Duodenal mucosa (tissue), 2 donors: ENCODE results near the gene TLL1.

Experiments
- H3K27ac ChIP-seq: one replicate; pipeline ENCODE4 v1.7.0; 2013; ENCODE audit warnings: low read depth, low read length
- H3K27me3 ChIP-seq, 2 donors: one replicate each; pipeline ENCODE4 v1.7.0; 2013; ENCODE audit warnings: low read length in 2 of 2, control low read depth in 1 of 2; ENCODE audit not compliant: insufficient read depth in 2 of 2, control insufficient read depth in 1 of 2
- H3K36me3 ChIP-seq, 2 donors: one replicate each; pipeline ENCODE4 v1.7.0; 2013; ENCODE audit warnings: low read length in 2 of 2, control low read depth in 1 of 2; ENCODE audit not compliant: insufficient read depth in 2 of 2, control insufficient read depth in 1 of 2
- H3K4me1 ChIP-seq, 2 donors: one replicate each; pipeline ENCODE4 v1.7.0; 2013; ENCODE audit warnings: low read length in 2 of 2, control low read depth in 1 of 2; ENCODE audit not compliant: insufficient read depth in 2 of 2, control insufficient read depth in 1 of 2
- H3K4me3 ChIP-seq, 2 donors: one replicate each; pipeline ENCODE4 v1.7.0; 2013; ENCODE audit warnings: low read length in 2 of 2, low read depth in 1 of 2
- H3K9ac ChIP-seq, 2 donors: one replicate each; pipeline ENCODE4 v1.7.0; 2013; ENCODE audit warnings: low read length in 2 of 2, low read depth in 1 of 2
- H3K9me3 ChIP-seq, 2 donors: one replicate each; pipeline ENCODE4 v1.7.0; 2013; ENCODE audit warnings: low read length in 2 of 2, control low read depth in 1 of 2; ENCODE audit not compliant: control insufficient read depth in 1 of 2

The TLL1 gene

GRCh38 chr4:166003811-166004210 lies 130.8 kb downstream of the TLL1 start:
- H3K9me3 ChIP-seq, result no peaks in the 10 kb centered on the region
- H3K4me1 ChIP-seq, result no peaks in the 10 kb centered on the region
- no peaks in the 10 kb centered on the region for H3K27me3 ChIP-seq
- H3K4me3 ChIP-seq, result no peak overlapping the region
- H3K27ac ChIP-seq, result no peak overlapping the region
- H3K36me3 ChIP-seq, result no peaks in the 10 kb centered on the region
- H3K9ac ChIP-seq, result no peak overlapping the region

DNA sequence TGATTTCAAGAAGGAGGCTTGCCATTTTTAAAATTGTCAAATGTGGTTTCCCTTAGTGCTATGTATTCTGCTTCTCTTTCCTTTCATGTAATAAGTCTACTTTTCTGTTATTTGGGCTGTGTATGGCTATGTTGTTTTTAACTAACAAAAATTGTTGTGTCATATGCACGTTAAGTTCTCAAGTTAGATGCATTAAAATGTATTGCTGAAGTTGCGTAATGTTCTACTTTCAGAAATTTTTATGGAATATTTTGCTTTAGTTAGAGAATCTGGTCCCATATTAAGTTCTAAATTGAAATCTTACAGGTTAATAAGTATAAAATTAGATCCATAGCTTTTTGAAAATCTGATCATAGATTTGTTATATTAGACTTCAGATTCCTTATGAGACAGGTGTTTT lies 133.2 kb downstream of the TLL1 start:
- no peak overlapping the region for H3K4me3 ChIP-seq
- H3K27ac ChIP-seq, result no peak overlapping the region
- no peaks in the 10 kb centered on the region for H3K4me1 ChIP-seq
- H3K27me3 ChIP-seq, result no peaks in the 10 kb centered on the region
- no peak overlapping the region for H3K9ac ChIP-seq
- no peaks in the 10 kb centered on the region for H3K9me3 ChIP-seq
- no peaks in the 10 kb centered on the region for H3K36me3 ChIP-seq

GRCh38 chr4:166008510-166008909 lies 135.5 kb downstream of the TLL1 start:
- Histone ChIP-seq H3K4me3 (no peak overlapping the region), H3K9me3 (no peaks in the 10 kb centered on the region)

GRCh38 chr4:166012129-166013030 lies 139.3 kb downstream of the TLL1 start:
- Histone ChIP-seq H3K9me3 (no peaks in the 10 kb centered on the region), H3K4me1 (peaks cover 0 to 18% of the 10 kb centered on the region in 2 donors), H3K4me3 (no peak overlapping the region), H3K36me3 (no peaks in the 10 kb centered on the region), H3K27me3 (no peaks in the 10 kb centered on the region), H3K9ac (no peak overlapping the region), H3K27ac (no peak overlapping the region)

More at GRCh38 chr4:166008510-166008909, 135.5 kb downstream of the TLL1 start:
- no peaks in the 10 kb centered on the region for H3K36me3 ChIP-seq
- no peak overlapping the region for H3K27ac ChIP-seq
- no peak overlapping the region for H3K9ac ChIP-seq
- H3K27me3 ChIP-seq, result no peaks in the 10 kb centered on the region
- H3K4me1 ChIP-seq, result peaks cover 0 to 8% of the 10 kb centered on the region in 2 donors

DNA sequence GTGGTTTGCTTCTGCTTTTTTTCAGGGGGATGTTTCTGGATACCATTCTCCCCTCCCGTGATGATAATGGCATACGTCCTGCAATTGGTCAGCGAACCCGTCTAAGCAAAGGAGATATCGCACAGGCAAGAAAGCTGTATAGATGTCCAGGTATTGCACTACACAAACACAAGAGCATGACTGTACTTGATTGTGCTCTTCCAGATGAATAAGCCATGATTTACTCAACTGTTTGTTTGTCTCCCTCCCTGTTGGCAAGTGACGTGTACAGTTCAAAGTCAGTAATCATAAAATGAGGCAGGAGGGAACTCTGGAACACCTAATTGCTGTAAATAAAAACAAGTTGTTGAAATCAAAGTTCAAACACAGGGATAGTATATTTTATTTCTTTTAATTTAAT lies 141.4 kb downstream of the TLL1 start:
- Histone ChIP-seq H3K4me1 (peaks cover 0 to 25% of the 10 kb centered on the region in 2 donors), H3K9ac (no peak overlapping the region), H3K4me3 (no peak overlapping the region), H3K9me3 (no peaks in the 10 kb centered on the region), H3K36me3 (no peaks in the 10 kb centered on the region), H3K27me3 (no peaks in the 10 kb centered on the region), H3K27ac (no peak overlapping the region)

GRCh38 chr4:166017804-166018203 lies 144.8 kb downstream of the TLL1 start:
- Histone ChIP-seq H3K9ac (no peak overlapping the region), H3K4me3 (no peak overlapping the region), H3K36me3 (no peaks in the 10 kb centered on the region), H3K9me3 (no peaks in the 10 kb centered on the region), H3K27me3 (no peaks in the 10 kb centered on the region), H3K27ac (no peak overlapping the region), H3K4me1 (peaks cover 6 to 28% of the 10 kb centered on the region in 2 donors)

- Histone ChIP-seq H3K4me1 (peaks cover 6 to 21% of the 10 kb centered on the region in 2 donors), H3K27ac (no peak overlapping the region), H3K36me3 (no peaks in the 10 kb centered on the region), H3K27me3 (no peaks in the 10 kb centered on the region), H3K4me3 (no peak overlapping the region), H3K9me3 (no peaks in the 10 kb centered on the region), H3K9ac (no peak overlapping the region)
These were observed 146.6 kb downstream of the TLL1 start for GRCh38 chr4:166019441-166020220.

DNA sequence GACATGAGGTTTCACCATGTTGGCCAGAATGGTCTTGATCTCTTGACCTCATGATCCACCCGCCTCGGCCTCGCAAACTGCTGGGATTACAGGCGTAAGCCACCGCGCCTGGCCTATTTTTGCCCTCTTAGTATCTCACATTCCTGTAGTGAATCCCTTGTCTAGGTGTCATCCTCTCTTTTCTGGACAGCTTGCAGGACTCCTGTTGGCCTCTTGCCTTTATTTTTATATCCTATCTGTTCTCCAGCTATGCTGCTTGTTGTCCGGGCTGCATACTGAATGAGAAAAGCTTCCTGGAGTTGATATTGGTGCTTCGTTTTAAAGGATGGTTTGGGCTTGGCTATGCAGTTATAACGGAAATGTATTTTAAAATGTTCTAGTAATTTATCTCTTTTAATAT lies 148.6 kb downstream of the TLL1 start:
- Histone ChIP-seq H3K9me3 (no peaks in the 10 kb centered on the region), H3K9ac (no peak overlapping the region), H3K36me3 (no peaks in the 10 kb centered on the region)

GRCh38 chr4:166034965-166035364 lies 161.9 kb downstream of the TLL1 start:
- H3K9me3 ChIP-seq, result no peaks in the 10 kb centered on the region
- H3K27me3 ChIP-seq, result no peaks in the 10 kb centered on the region
- H3K36me3 ChIP-seq, result no peaks in the 10 kb centered on the region
- H3K4me3 ChIP-seq, result no peak overlapping the region
- H3K4me1 ChIP-seq, result no peaks in the 10 kb centered on the region
- no peak overlapping the region for H3K9ac ChIP-seq
- H3K27ac ChIP-seq, result no peak overlapping the region

More for the DNA sequence above, 148.6 kb downstream of the TLL1 start:
- H3K27ac ChIP-seq, result no peak overlapping the region
- no peak overlapping the region for H3K4me3 ChIP-seq
- H3K27me3 ChIP-seq, result no peaks in the 10 kb centered on the region
- H3K4me1 ChIP-seq, result peaks cover 6 to 16% of the 10 kb centered on the region in 2 donors

- Histone ChIP-seq H3K9ac (no peak overlapping the region), H3K27ac (no peak overlapping the region), H3K4me3 (no peak overlapping the region), H3K27me3 (no peaks in the 10 kb centered on the region), H3K36me3 (no peaks in the 10 kb centered on the region), H3K9me3 (no peaks in the 10 kb centered on the region), H3K4me1 (no peaks in the 10 kb centered on the region)
These were observed 166.8 kb downstream of the TLL1 start for GRCh38 chr4:166039822-166040221.
